Activated CD8-positive, alpha-beta memory T cell treated with anti-CD3 and anti-CD28 coated beads for 24 hours (primary cell): ENCODE measurements around the gene SNX15.
"Not testable (repeated sequence)": the region's sequence is repeated elsewhere in the genome, so short reads cannot be mapped to it uniquely, and the experiment has no call there.

Experiments
- DNase-seq: peaks from one replicate; pipeline ENCODE4 v3.0.0-alpha.2; 2020

The SNX15 gene

GRCh38 chr11:65017937-65018336, 9.3 kb upstream of the SNX15 start:
- DNase-seq = no peak

GRCh38 chr11:65019824-65020223, 7.4 kb upstream of the SNX15 start:
- no peak for DNase-seq

DNA sequence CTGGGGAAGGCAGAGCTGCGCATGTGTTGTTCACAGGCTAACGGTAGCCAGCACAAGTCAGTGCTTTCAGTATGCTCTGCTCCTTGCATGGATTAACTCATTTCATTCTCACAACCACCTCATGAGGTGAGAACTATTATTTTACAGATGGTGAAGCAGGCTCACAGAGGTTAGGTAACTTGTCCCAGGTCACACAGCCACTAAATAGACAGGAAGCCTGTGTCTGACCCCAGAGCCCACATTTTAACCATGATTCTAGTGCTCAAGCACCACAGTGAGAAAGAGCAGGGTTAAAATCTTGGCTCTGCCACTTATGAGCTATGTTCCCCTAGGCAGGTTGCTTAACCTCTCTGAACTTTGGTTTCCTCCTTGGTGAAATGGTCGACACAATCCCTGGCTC, 6.2 kb upstream of the SNX15 start:
- DNase-seq = no peak

DNA sequence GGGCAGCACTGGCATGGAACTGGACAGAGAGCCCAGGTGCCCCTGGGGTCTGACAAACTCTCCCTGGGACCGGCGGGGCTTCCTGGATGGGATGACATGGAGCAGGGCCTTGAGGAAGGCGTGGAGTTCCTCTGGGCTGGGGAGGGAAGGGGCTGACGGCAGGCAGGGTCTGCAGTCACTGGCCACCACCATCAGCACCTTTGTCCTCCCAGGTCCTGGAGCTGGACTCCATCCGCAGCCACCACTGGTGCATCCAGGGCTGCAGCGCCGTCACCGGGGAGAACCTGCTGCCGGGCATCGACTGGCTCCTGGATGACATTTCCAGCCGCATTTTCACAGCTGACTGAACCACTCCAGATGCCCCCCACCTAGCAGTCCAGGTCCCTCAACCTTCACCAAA, 5.7 kb upstream of the SNX15 start:
- DNase-seq = no peak

DNA sequence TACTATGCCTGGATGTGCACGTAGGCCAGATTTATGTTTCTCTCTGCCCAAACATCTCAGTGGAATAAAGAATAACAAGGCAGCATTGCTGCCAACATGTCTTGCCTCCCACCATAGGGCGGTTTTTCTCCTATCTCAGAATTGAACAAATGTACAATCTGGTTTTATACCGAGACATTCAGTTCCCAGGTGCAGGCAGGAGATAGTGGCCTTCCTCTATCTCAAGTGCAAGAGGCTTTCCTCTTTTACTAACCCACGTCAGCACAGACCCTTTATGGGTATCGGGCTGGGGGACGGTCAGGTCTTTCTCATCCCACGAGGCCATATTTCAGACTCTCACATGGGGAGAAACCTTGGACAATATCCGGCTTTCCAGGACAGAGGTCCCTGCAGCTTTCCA, 3.7 kb upstream of the SNX15 start:
- DNase-seq = not testable (repeated sequence)

GRCh38 chr11:65026810-65027209, 429 bp upstream of the SNX15 start:
- DNase-seq = no peak

DNA sequence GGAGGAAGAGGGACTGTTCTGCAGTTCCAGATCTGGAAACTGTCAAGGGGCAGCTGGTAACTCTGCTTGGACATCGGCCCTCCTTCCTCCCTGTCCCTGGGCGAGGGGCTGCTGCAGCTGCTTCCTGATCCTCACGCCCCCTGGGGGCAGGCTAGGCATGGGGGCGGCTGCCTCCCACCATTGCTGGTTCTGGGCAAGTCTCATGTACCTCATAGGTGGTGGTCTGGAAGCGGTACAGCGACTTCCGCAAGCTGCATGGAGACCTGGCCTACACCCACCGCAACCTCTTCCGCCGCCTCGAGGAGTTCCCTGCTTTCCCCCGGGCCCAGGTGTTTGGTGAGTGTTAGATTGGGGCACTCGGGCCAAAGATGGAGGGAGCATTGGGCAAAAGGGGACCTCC, 5.0 kb downstream of the SNX15 start:
- no peak for DNase-seq

- DNase-seq = no peak
Measured at GRCh38 chr11:65034423-65034822, 7.2 kb downstream of the SNX15 start.

GRCh38 chr11:65035579-65035978, 8.3 kb downstream of the SNX15 start:
- DNase-seq = no peak

GRCh38 chr11:65036931-65037330, 9.7 kb downstream of the SNX15 start:
- no peak for DNase-seq

- DNase-seq = no peak
Measured at GRCh38 chr11:65040520-65040846, 13.2 kb downstream of the SNX15 start.

- DNase-seq = peak; percentile 95
Measured at GRCh38 chr11:65040847-65041622, 13.8 kb downstream of the SNX15 start, which contains the start of gene SAC3D1. Gene SAC3D1, plus strand, starts transcription at chr11:65041210. Its CDS starts 83 bp downstream, at chr11:65041293.

- DNase-seq = no peak
Measured at GRCh38 chr11:65042891-65043290, 15.7 kb downstream of the SNX15 start.

DNA sequence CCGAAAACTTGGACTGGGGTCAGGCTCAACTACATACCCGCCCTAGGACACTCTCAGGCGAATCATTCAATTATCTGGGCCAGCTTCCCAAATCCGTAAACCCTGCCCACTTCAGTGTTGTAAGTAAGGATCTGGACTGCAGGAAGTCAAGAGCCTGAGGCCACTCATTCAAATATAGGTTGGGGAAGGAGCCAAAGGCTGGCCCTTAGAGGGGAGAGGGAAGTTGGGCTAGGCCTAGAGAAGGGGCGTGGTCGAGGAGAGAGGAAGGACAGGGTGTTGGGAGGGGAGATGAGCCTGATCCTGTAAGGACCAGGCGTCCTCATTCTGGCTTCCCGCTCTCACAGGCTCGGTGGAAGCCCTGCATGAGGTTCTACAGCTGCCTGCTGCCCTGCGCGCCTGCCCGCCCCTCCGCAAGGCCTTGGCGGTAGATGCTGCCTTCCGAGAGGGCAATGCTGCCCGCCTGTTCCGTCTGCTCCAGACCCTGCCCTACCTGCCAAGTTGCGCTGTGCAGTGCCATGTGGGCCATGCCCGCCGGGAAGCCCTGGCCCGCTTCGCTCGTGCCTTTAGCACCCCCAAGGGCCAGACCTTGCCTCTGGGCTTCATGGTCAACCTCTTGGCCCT, 16.8 kb downstream of the SNX15 start:
- no peak for DNase-seq

- DNase-seq = no peak
Measured at GRCh38 chr11:65045061-65045460, 17.8 kb downstream of the SNX15 start.

- DNase-seq = no peak
Measured at GRCh38 chr11:65045728-65046127, 18.5 kb downstream of the SNX15 start.

GRCh38 chr11:65047581-65048422, 20.6 kb downstream of the SNX15 start:
- peak; percentile 68 for DNase-seq

- no peak for DNase-seq
Measured at GRCh38 chr11:65051398-65051858, 24.2 kb downstream of the SNX15 start.

DNA sequence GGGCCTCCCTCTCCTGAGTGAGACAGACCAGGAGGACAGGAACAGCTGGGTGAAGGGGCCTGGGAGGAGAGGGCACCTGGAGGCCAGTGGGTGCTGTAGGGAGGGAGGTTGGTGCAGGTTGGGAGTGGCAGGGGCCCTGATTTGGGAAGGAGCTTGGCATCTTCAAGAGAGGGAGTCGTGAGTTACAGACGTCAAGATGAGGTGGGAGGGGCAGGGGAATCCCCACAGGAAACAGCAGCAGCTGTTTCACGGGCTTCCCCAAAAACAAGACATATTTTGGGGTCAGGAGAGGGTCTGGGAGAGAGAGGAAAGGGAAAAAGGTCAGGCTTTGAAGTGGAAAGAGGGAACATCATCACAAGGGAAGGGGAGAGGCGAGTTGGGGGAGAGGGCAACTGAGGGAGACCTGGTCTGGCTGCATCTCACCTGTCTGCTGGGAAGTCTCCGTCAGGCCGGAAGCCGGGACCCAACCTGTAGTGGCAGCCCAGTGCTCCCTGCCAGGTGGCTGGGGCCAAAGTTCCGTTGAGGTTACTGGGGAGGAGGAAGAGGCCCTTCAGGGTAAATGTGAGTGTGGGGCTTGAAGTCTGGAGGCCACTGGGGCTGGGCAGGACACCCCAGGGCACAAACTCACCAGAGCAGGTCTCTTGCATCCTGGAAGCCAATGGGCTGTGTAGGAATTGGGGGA, 26.7 kb downstream of the SNX15 start:
- no peak for DNase-seq

GRCh38 chr11:65055538-65055937, 28.3 kb downstream of the SNX15 start:
- DNase-seq = no peak

DNA sequence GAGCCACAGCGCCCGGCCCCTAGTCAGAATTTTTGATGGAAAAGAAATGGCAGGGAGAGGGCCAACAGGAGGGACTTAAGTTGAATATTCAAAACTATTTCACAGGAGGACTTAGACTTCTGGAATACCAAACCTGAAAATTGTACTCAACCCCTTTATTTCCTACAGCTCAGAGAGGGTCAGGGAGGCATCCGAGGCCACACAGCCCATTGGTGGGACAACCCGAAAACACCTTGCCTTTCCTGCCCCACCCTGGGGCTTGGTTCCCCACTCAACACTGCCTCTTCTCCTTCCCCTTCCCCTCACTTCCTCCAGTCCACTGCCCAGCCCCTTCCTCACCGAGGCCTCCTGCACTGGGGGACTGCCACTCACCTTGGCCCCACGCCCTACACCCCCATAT, 29.8 kb downstream of the SNX15 start:
- no peak for DNase-seq

DNA sequence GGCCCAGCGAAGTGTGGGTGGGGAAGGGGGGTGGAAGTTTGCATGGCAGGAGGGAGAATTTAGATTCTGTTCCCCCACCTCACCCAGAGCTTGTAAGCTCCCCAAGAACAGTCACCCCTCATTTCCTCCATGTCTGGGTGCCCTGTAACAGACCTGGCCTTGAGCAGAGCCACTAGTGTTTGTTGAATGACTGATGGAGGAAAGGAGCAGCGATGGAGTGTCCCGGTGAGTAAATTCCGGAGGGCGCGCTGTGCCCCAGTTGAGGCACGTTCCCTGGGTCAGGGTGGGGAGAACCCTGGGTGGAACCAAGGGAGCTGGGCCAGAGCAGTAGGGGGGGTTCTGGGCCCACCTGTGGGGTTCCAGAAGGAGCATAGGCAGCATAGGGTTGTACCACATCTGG, 30.3 kb downstream of the SNX15 start:
- no peak for DNase-seq

DNA sequence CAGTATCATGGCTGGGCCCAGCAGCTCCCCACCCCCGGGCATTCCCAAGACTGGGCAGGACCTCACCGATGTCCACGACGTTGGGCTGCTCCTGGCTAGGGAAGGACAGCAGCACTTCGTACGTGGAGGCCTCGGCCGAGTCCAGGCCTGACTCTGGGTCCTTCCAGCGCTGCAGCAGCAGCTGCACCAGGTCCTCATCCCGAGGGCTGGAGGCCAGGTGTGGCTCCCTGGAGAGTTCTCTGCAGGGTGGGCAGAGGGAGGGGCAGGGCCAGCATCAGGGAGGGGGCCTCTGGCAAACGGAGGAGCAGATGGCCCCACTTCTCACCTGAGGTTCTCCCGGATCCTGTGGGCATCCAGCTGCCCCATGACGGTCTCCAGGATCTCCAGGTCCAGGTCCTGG, 30.8 kb downstream of the SNX15 start:
- no peak for DNase-seq
